OCI-LY1 (cell line): ENCODE data around the gene ZNF609.

Experiments
- EZH2 ChIP-seq: fragments of 200-600 bp; sonication (generic), shearing (Covaris generic); IDR thresholded peaks from 2 replicates; pipeline ENCODE4 v1.8.0; 2017; ENCODE audit warnings: borderline replicate concordance, mixed run types, mild to moderate bottlenecking, antibody characterized with exemption, low read length, moderate library complexity, mixed read lengths
- TF ChIP-seq, protein P1 (sequence below): fragments of 200-600 bp; sonication (generic), shearing (Covaris generic); IDR thresholded peaks from 2 replicates; pipeline ENCODE4 v1.5.1; 2017; ENCODE audit warnings: mild to moderate bottlenecking, antibody characterized with exemption, low read length, moderate library complexity, mixed read lengths

DNA sequence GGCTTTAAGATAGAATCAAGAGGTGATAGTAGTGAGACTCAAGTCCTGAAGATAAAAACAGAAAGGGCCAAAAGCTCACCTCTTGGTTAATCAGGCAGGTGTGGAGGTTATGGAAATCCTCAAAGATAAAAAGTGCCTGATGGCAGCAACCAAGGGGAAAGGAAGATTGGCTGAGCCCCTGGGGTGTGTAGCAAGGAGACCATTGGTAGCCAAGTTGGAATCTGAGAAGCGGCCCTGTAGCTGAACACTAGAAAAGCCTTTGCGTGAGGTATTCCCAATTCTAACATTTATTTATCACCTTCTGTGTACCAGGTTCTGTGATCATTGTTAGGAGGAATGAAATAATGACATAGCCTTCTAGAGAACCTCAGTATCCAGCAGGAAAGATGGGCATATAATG, 98.9 kb downstream of the ZNF609 start:
- TF ChIP-seq EZH2 = no peak
- TF ChIP-seq, protein P1, sequence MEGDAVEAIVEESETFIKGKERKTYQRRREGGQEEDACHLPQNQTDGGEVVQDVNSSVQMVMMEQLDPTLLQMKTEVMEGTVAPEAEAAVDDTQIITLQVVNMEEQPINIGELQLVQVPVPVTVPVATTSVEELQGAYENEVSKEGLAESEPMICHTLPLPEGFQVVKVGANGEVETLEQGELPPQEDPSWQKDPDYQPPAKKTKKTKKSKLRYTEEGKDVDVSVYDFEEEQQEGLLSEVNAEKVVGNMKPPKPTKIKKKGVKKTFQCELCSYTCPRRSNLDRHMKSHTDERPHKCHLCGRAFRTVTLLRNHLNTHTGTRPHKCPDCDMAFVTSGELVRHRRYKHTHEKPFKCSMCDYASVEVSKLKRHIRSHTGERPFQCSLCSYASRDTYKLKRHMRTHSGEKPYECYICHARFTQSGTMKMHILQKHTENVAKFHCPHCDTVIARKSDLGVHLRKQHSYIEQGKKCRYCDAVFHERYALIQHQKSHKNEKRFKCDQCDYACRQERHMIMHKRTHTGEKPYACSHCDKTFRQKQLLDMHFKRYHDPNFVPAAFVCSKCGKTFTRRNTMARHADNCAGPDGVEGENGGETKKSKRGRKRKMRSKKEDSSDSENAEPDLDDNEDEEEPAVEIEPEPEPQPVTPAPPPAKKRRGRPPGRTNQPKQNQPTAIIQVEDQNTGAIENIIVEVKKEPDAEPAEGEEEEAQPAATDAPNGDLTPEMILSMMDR = no peak
